SK-N-SH (cell line): ENCODE results near the gene GLTP. TPM values are rescaled to one million over a fixed set of nuclear protein-coding genes. Genes with fewer than 3 reads are reported as not detected.

Experiments
- CTCF ChIA-PET: fragments of 300-600, 350-600 bp; formaldehyde crosslinking; extraction: SDS; loops from one replicate; lab custom pipeline; 2021; lab: Yijun Ruan, JAX
- POLR2A ChIA-PET: fragments of 350-600 bp; sonication (Branson Sonifier 250); formaldehyde crosslinking; extraction: SDS; loops from one replicate; lab custom pipeline; 2020; ENCODE audit warnings: antibody characterized with exemption, inconsistent platforms; lab: Yijun Ruan, JAX
- DNase-seq: peaks from one replicate; pipeline ENCODE4 v3.0.0; 2012
- H2AFZ ChIP-seq: fragments of 200-600 bp; sonication (generic); 2 replicates; pipeline ENCODE4 v1.8.1; 2016; ENCODE audit warnings: antibody characterized with exemption, mild to moderate bottlenecking, low read depth
- H3F3A ChIP-seq: fragments of 200-600 bp; sonication (generic); replicated peaks from 2 replicates; pipeline ENCODE3; 2016; ENCODE audit warnings: antibody characterized with exemption, mild to moderate bottlenecking; ENCODE audit not compliant: insufficient read depth
- H3K27ac ChIP-seq, 2 experiments: fragments of 200-500 bp in 1 of 2; fragments of 200-600 bp in 1 of 2; sonication (Bioruptor generic) in 1 of 2; sonication (generic), shearing (Covaris generic) in 1 of 2; 2 replicates each; pipeline versions ENCODE4 v1.5.1 to v1.6.1; 2014 to 2016; ENCODE audit warnings: low read depth in 2 of 2, inconsistent platforms in 1 of 2, low read length in 1 of 2, mild to moderate bottlenecking in 1 of 2, mixed read lengths in 1 of 2
- H3K27me3 ChIP-seq: fragments of 200-600 bp; sonication (generic), shearing (Covaris generic); 2 replicates; pipeline ENCODE4 v1.6.1; 2016; ENCODE audit warnings: mixed run types; ENCODE audit not compliant: insufficient read depth
- H3K36me3 ChIP-seq, 2 experiments: fragments of 200-500 bp in 1 of 2; fragments of 200-600 bp in 1 of 2; sonication (Bioruptor generic) in 1 of 2; sonication (generic) in 1 of 2; replicated peaks in 1 of 2; 2 replicates each; pipeline versions ENCODE3 to v1.5.1; 2014 to 2016; ENCODE audit warnings: low read length in 1 of 2, mild to moderate bottlenecking in 1 of 2; ENCODE audit not compliant: insufficient read depth in 2 of 2, control insufficient read depth in 1 of 2
- H3K4me1 ChIP-seq, 2 experiments: fragments of 200-500 bp in 1 of 2; fragments of 200-600 bp in 1 of 2; sonication (Bioruptor generic) in 1 of 2; sonication (generic), shearing (Covaris generic) in 1 of 2; 2 replicates each; pipeline versions ENCODE4 v1.5.1 to v1.6.1; 2014 to 2016; ENCODE audit warnings: low read depth in 1 of 2, low read length in 1 of 2, mixed run types in 1 of 2; ENCODE audit not compliant: insufficient read depth in 2 of 2, control insufficient read depth in 1 of 2
- H3K4me2 ChIP-seq: fragments of 200-600 bp; sonication (generic), shearing (Covaris generic); 2 replicates; pipeline ENCODE4 v1.6.1; 2017; ENCODE audit warnings: mixed run types
- H3K4me3 ChIP-seq, 2 experiments: fragments of 200-500 bp in 1 of 2; fragments of 200-600 bp in 1 of 2; sonication (Bioruptor generic) in 1 of 2; sonication (generic), shearing (Covaris generic) in 1 of 2; 2 replicates each; pipeline versions ENCODE4 v1.5.1 to v1.8.1; 2014 to 2016; ENCODE audit warnings: low read depth in 2 of 2, inconsistent platforms in 1 of 2, low read length in 1 of 2, mild to moderate bottlenecking in 1 of 2, mixed read lengths in 1 of 2, moderate library complexity in 1 of 2
- H3K79me2 ChIP-seq: fragments of 200-600 bp; sonication (generic); 2 replicates; pipeline ENCODE4 v1.8.1; 2017; ENCODE audit warnings: mild to moderate bottlenecking; ENCODE audit not compliant: insufficient read depth
- H3K9ac ChIP-seq: fragments of 200-600 bp; sonication (generic); 2 replicates; pipeline ENCODE4 v1.6.1; 2017; ENCODE audit warnings: mixed run types
- H3K9me2 ChIP-seq: fragments of 200-600 bp; sonication (generic); 2 replicates; pipeline ENCODE4 v1.6.1; 2017; ENCODE audit warnings: mixed run types
- H3K9me3 ChIP-seq: fragments of 200-600 bp; sonication (generic); 2 replicates; pipeline ENCODE4 v1.6.1; 2017; ENCODE audit warnings: mixed run types, mild to moderate bottlenecking, moderate library complexity
- H4K20me1 ChIP-seq: fragments of 200-600 bp; sonication (generic); 2 replicates; pipeline ENCODE4 v1.6.1; 2017; ENCODE audit warnings: mild to moderate bottlenecking, mixed run types; ENCODE audit not compliant: insufficient read depth
- CTCF ChIP-seq: fragments of 200-600 bp; sonication (generic); IDR thresholded peaks from 2 replicates; pipeline ENCODE4 v1.6.1; 2017; ENCODE audit warnings: antibody characterized with exemption, mild to moderate bottlenecking, moderate library complexity
- EP300 ChIP-seq, 2 experiments: IDR thresholded peaks; 2 replicates each; pipeline versions ENCODE4 v1.4.0 to v1.6.1; 2012; ENCODE audit warnings: borderline replicate concordance in 1 of 2, low read depth in 1 of 2, low read length in 1 of 2
- FOSL2 ChIP-seq: IDR thresholded peaks from 2 replicates; pipeline ENCODE4 v1.4.0; 2012; ENCODE audit warnings: low read depth, mild to moderate bottlenecking, moderate library complexity, borderline replicate concordance
- FOXJ3 ChIP-seq: sonication (generic); formaldehyde crosslinking; IDR thresholded peaks from 2 replicates; pipeline ENCODE4 v1.5.1; 2020; ENCODE audit warnings: mild to moderate bottlenecking, missing genetic modification reagents
- FOXM1 ChIP-seq: IDR thresholded peaks from 2 replicates; pipeline ENCODE4 v1.4.0; 2012; ENCODE audit warnings: low read depth, mild to moderate bottlenecking
- GABPA ChIP-seq: IDR thresholded peaks from 2 replicates; pipeline ENCODE4 v1.4.0; 2012; ENCODE audit warnings: low read depth, mild to moderate bottlenecking
- GATA2 ChIP-seq: sonication (generic); formaldehyde crosslinking; IDR thresholded peaks from 2 replicates; pipeline ENCODE4 v1.5.0; 2020; ENCODE audit warnings: mild to moderate bottlenecking, missing genetic modification reagents
- IRF3 ChIP-seq: fragments of 150-350 bp; IDR thresholded peaks from 2 replicates; pipeline ENCODE4 v1.6.1; 2016; ENCODE audit warnings: mild to moderate bottlenecking, low read depth, low read length
- JUND ChIP-seq: IDR thresholded peaks from 2 replicates; pipeline ENCODE4 v1.4.0; 2012
- MEF2A ChIP-seq: IDR thresholded peaks from 2 replicates; pipeline ENCODE4 v1.4.0; 2012; ENCODE audit warnings: low read depth, borderline replicate concordance
- MXI1 ChIP-seq: IDR thresholded peaks from 2 replicates; pipeline ENCODE4 v1.6.1; 2012; ENCODE audit warnings: mild to moderate bottlenecking, low read depth, low read length, improper control_type of control experiment
- NFIC ChIP-seq: IDR thresholded peaks from 2 replicates; pipeline ENCODE4 v1.4.0; 2012; ENCODE audit warnings: borderline replicate concordance
- RAD21 ChIP-seq: IDR thresholded peaks from 2 replicates; pipeline ENCODE4 v1.6.1; 2012; ENCODE audit warnings: mild to moderate bottlenecking, low read length
- RCOR1 ChIP-seq: fragments of 150-350 bp; IDR thresholded peaks from 2 replicates; pipeline ENCODE4 v1.6.1; 2017; ENCODE audit warnings: antibody characterized with exemption, low read length
- RXRA ChIP-seq: IDR thresholded peaks from 2 replicates; pipeline ENCODE4 v1.4.0; 2012; ENCODE audit warnings: low read depth, mild to moderate bottlenecking, borderline replicate concordance
- SIN3A ChIP-seq: IDR thresholded peaks from 2 replicates; pipeline ENCODE4 v1.6.1; 2012; ENCODE audit warnings: low read depth, mild to moderate bottlenecking, low read length, moderate library complexity, borderline replicate concordance
- TCF12 ChIP-seq: IDR thresholded peaks from 2 replicates; pipeline ENCODE4 v1.4.0; 2012
- WGBS: methylation state at CpG from one replicate; pipeline ENCODE4 v1.1.6; 2017; ENCODE audit warnings: low lambda C conversion rate; 5-methylcytosine and 5-hydroxymethylcytosine counted together
- polyA plus RNA-seq, 3 experiments: library from polyadenylated mRNA; depleted of rRNA; stranded (reverse); fragments of >200 nt; gene quantifications; 2 replicates each; pipeline ENCODE4 v1.2.3, GENCODE V29; 2012
- TF ChIP-seq, protein P1 (sequence below): IDR thresholded peaks from 2 replicates; pipeline ENCODE4 v1.6.1; 2012; ENCODE audit warnings: mild to moderate bottlenecking, low read depth, low read length, moderate library complexity

The GLTP gene
- polyA plus RNA-seq, 1 of the 3 experiments (the other 2 are of a cell fraction), result 23.0 TPM

DNA sequence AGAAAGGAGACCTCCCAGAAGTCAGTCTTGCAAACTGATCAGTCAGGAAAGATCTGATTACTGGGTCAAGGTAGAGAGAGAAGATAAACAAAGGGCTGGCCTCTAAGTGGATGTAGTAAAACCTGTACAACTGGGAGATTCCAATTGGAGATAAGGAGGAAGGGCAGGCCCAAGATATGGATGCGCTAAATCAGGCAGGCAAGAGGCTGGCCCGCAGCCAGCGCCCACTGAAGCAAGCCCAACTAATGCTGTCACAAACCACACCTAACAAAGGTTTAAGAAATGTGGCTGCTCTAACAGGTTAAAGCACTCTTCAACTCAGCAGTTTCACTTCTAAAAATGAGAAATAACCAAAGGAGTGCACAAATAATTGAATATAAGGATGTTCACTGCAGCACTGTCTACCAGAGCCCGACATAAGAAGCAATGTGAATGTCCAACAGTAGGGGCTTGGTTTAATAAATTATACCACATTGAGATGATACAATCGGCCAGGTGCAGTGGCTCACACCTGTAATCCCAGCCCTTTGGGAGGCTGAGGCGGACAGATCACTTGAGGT, 4.7 kb downstream of the GLTP start:
- H4K20me1 ChIP-seq, result no peaks in the 10 kb centered on the region; the same call in 1 of the 2 replicates
- H3K27me3 ChIP-seq, result no peaks in the 10 kb centered on the region
- no peak overlapping the region for H2AFZ ChIP-seq
- H3K4me3 ChIP-seq, result no peak overlapping the region
- H3K9me3 ChIP-seq, result no peaks in the 10 kb centered on the region
- CTCF ChIA-PET, result interaction anchor here (0.6 to 13.1 kb wide), 3 partner anchors 21 to 371 kb away, joined by 3 to 91 read pairs (median 6); no protein-coding TSS in a partner anchor
- H3K9me2 ChIP-seq, result no peaks in the 10 kb centered on the region
- no peak overlapping the region for H3K4me2 ChIP-seq
- H3K36me3 ChIP-seq, result no peaks in the 10 kb centered on the region
- H3K27ac ChIP-seq, result no peak overlapping the region
- H3K79me2 ChIP-seq, result peaks cover 68% of the 10 kb centered on the region
- DNase-seq, result peak; percentile 13
- WGBS, result 95% methylated on average over 6 of the region's 6 CpGs
- H3F3A ChIP-seq, result peaks cover 9% of the 10 kb centered on the region
- peaks cover 14 to 24% of the 10 kb centered on the region in 2 experiments; a peak in 2 of 4 replicates for H3K4me1 ChIP-seq
- TF ChIP-seq MEF2A (no peak), CTCF (no peak), GATA2 (CRISPR knock-in tag) (no peak), SIN3A (no peak), JUND (no peak), MXI1 (no peak), GABPA (no peak), IRF3 (no peak), RAD21 (no peak), EP300 (IDR thresholded peaks at IDR 0.05; ENCODE audit: borderline replicate concordance in 1 of 2, low read depth in 1 of 2, low read length in 1 of 2) (no peak), TCF12 (no peak), RXRA (no peak), FOXJ3 (CRISPR knock-in tag) (no peak), FOSL2 (no peak), RCOR1 (no peak), NFIC (no peak), FOXM1 (no peak)
- TF ChIP-seq, protein P1, sequence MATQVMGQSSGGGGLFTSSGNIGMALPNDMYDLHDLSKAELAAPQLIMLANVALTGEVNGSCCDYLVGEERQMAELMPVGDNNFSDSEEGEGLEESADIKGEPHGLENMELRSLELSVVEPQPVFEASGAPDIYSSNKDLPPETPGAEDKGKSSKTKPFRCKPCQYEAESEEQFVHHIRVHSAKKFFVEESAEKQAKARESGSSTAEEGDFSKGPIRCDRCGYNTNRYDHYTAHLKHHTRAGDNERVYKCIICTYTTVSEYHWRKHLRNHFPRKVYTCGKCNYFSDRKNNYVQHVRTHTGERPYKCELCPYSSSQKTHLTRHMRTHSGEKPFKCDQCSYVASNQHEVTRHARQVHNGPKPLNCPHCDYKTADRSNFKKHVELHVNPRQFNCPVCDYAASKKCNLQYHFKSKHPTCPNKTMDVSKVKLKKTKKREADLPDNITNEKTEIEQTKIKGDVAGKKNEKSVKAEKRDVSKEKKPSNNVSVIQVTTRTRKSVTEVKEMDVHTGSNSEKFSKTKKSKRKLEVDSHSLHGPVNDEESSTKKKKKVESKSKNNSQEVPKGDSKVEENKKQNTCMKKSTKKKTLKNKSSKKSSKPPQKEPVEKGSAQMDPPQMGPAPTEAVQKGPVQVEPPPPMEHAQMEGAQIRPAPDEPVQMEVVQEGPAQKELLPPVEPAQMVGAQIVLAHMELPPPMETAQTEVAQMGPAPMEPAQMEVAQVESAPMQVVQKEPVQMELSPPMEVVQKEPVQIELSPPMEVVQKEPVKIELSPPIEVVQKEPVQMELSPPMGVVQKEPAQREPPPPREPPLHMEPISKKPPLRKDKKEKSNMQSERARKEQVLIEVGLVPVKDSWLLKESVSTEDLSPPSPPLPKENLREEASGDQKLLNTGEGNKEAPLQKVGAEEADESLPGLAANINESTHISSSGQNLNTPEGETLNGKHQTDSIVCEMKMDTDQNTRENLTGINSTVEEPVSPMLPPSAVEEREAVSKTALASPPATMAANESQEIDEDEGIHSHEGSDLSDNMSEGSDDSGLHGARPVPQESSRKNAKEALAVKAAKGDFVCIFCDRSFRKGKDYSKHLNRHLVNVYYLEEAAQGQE, result no peak
- POLR2A ChIA-PET, result no interaction called here
- no peak overlapping the region for H3K9ac ChIP-seq
